ENCODE results near the gene ZBTB40. TPM values are rescaled to one million over a fixed set of nuclear protein-coding genes. Genes with fewer than 3 reads are reported as not detected.

The ZBTB40 gene
- total RNA-seq, 4 donors from 2014 or later, result 12.2 to 19.6 (median 15.4) TPM

DNA sequence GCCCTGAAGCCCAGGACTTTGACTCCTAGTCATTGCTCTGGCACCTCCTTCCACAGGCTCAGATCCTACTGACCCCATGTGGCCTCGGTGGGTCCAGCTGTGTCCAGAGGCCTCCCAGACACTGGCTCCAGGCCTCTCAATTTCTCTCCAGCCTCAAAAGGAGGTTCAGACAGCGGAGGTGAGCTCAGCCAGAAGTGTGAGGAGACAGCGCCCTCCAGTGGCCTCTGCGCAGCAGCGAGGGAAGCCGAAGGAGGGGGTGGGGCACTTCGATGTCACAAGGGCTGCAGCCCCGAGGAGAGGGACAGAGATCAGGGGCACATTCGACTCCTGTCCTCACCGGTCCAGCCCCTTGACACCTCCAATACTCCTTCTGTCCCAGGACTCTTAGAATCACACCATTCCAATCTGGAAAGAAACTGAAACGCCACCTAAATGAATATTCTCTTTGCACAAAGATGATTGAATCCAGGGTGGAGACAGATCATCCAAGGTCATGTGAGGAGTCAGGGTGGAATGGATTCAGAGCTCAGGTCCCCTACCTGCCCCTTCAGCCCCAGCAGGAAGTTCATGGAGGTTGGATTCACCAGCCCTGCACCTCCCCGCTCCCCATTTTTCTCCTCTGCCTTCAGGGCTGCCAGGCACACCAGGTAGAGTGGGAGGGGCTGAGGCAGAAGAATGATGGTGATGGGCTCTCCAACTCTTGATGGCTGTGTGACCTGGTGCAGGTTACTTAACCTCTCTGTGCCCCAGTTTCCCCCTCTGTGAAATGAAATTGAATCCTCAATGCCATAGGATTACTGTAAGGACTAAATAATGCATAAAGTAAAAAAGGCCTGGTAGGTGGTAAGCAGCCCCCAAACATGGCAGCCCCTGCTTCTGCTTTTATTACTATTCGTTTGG lies 34.8 kb upstream of the ZBTB40 start:
- TF ChIP-seq, protein P1, sequence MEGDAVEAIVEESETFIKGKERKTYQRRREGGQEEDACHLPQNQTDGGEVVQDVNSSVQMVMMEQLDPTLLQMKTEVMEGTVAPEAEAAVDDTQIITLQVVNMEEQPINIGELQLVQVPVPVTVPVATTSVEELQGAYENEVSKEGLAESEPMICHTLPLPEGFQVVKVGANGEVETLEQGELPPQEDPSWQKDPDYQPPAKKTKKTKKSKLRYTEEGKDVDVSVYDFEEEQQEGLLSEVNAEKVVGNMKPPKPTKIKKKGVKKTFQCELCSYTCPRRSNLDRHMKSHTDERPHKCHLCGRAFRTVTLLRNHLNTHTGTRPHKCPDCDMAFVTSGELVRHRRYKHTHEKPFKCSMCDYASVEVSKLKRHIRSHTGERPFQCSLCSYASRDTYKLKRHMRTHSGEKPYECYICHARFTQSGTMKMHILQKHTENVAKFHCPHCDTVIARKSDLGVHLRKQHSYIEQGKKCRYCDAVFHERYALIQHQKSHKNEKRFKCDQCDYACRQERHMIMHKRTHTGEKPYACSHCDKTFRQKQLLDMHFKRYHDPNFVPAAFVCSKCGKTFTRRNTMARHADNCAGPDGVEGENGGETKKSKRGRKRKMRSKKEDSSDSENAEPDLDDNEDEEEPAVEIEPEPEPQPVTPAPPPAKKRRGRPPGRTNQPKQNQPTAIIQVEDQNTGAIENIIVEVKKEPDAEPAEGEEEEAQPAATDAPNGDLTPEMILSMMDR (IDR thresholded peaks at IDR 0.05; ENCODE audit: low read depth), result no peak

DNA sequence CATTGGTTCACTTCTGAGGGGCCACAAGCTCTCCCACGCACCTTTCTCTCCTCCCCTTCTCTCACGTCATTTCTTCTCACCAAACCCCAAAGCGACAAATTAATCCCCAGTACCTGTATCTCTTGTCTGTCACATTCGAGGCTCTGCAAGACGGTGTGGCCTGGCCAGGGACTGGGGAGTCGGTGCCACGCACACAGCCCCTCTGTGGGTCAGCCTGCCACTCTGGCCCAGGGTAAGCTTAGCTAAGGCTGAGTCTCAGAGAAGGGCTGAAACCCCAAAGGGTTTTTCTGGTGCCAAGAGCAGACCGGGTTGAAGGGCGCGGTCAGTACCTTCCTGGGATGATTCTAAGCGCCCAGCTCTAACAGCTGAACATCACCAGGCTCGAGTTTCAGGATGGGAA lies 34.2 kb upstream of the ZBTB40 start:
- TF ChIP-seq, protein P1 (IDR thresholded peaks at IDR 0.05; ENCODE audit: low read depth), result no peak

DNA sequence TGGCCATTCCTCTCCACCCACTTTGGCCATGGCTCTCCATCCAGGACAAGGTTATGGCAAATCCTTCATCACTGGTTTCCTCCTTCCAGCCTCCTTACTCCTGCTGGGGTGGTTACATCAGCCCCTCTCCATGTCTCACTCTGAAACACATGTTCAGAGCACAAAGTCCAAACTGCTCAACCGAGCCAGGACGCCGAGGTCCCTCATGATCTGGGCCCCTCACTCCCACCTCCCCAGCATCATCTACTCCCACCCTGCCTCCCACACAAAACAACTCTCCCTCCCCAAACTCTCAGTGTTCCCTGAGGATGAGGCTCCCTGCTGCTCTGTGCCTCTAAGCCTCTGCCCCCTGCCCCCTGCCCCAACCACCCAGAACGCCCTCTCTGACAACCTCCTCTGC lies 33.3 kb upstream of the ZBTB40 start:
- TF ChIP-seq, protein P1 (IDR thresholded peaks at IDR 0.05; ENCODE audit: low read depth), result no peak

DNA sequence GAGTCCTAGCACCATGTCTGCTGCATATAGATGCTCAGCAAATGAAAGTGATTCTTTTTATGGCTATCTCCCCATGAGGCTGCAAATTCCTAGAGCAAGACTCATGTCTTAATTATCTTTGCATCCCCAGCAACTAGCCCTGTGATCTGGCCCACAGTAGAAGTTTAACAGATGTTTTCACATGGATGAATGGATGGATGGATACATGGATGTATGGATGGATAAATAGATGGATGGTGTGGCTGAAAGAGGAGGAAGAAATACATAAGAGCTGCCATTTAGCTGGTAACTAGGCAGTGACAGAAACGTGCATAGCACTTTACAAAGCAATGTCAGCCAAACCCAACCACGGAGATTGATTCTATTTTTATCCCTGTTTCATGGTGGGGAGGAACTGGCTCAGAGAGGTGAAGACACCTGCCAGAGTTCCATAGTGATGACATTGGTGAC lies 32.7 kb upstream of the ZBTB40 start:
- TF ChIP-seq, protein P1 (IDR thresholded peaks at IDR 0.05; ENCODE audit: low read depth), result no peak

DNA sequence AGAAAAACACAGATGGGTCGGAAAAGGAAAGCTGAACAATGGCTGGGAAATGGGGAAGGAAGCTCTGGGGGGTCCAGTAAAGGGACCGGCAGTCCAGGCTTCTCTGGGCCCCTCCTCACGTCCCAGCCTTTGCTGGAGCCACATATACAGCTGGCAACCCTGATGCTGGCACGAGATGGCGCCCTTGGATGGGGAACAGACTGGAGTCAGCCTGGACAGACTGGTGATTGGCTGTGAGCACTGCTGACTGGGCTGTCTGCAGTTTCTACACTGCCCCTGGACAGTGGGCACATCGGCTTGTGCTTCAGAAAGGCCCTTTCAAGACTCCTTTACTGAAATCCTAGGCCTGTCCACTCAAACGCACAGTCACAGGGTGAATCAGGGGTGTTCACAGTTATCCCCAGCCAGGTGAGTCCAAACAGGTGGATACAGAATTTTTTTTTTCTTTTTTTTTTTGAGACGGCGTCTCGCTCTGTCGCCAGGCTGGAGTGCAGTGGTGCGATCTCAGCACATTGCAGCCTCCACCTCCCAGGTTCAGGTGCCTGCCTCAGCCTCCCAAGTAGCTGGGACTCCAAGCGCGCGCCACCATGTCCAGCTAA lies 31.1 kb upstream of the ZBTB40 start:
- TF ChIP-seq, protein P1 (IDR thresholded peaks at IDR 0.05; ENCODE audit: low read depth), result no peak

DNA sequence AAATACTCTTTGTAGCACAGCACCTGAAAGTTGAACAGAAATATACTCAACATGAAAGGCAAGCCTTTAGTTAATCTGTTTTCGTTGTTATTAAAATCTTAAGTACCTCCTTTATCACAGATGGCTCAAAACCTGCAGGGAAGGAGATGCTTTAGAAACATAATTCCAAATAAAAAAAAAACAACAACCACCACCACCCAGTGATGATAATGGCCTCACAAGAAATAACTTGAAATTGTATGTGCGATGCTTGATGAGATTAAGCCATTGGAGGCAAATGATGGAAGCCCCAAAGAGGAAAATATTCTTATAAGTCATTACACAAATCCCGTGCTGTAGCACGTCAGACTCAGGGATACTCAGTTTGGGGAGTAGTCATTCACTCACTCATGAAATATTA lies 24.9 kb upstream of the ZBTB40 start:
- TF ChIP-seq, protein P1 (IDR thresholded peaks at IDR 0.05; ENCODE audit: low read depth), result no peak

DNA sequence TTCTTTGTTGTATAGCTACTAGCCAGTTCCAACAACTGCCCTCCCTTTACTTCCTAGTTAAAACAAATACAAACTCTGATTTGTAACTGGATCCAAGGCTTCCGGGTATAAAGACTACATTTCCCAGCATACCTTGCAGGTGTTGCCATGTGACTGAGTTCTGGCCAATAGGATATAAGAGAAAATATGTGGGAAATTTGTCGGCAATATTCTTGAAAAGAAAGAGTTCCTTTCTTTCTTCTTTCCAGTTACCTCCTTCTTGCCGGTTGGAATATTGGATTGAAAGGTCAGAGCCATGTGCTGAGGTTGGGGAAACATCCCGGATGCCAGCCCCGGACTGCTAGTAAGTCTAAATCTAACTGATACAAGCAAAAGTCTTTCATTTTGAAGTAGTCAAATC lies 23.0 kb upstream of the ZBTB40 start:
- TF ChIP-seq, protein P1 (IDR thresholded peaks at IDR 0.05; ENCODE audit: low read depth), result no peak

All from subcutaneous adipose tissue (tissue), 4 donors.